GM12878 (cell line): ENCODE results near the gene GPBP1L1. TPM values are rescaled to one million over a fixed set of nuclear protein-coding genes. Genes with fewer than 3 reads are reported as not detected.

ENCODE experiments used
- ATAC-seq: fragments of 200-7000 bp; cut with Tn5 transposase; 3 replicates; pipeline ENCODE4 v1.9.1; 2020; ENCODE audit warnings: mild to moderate bottlenecking, moderate library complexity
- BruUV-seq: library from RNA; stranded (reverse); fragments of 400-500 nt; replicated peaks from 2 replicates; lab custom pipeline; 2021; lab: Mats Ljungman, UMichigan
- CTCF ChIA-PET: fragments of 300-600 bp; sonication (Branson Sonifier 250); formaldehyde crosslinking; extraction: SDS; loops from one replicate; lab custom pipeline; 2021; ENCODE audit warnings: inconsistent platforms; lab: Yijun Ruan, JAX
- POLR2A ChIA-PET: fragments of 350-600 bp; formaldehyde crosslinking; extraction: SDS; loops from one replicate; lab custom pipeline; 2021; ENCODE audit warnings: inconsistent platforms; lab: Charles Lee
- RAD21 ChIA-PET: fragments of 300-600 bp; sonication (Branson Sonifier 250); formaldehyde crosslinking; loops from one replicate; lab custom pipeline; 2023; ENCODE audit warnings: antibody characterized with exemption; ENCODE audit not compliant: unreplicated experiment; lab: Charles Lee
- SMC1A ChIA-PET: fragments of 300-600 bp; sonication (Branson Sonifier 250); formaldehyde crosslinking; loops from one replicate; lab custom pipeline; 2023; ENCODE audit not compliant: unreplicated experiment, uncharacterized antibody; lab: Charles Lee
- DNase-seq: peaks from one replicate; pipeline ENCODE4 v3.0.0-alpha.2; 2011; ENCODE audit warnings: low read depth, low spot score
- FAIRE-seq: peaks from 3 replicates; lab custom pipeline; 2011; peaks lifted over from hg19 to GRCh38; lab: Jason Lieb, UNC
- H2AFZ ChIP-seq: 2 replicates; pipeline ENCODE4 v1.6.0; 2011; ENCODE audit warnings: low read depth, low read length, control low read depth; ENCODE audit not compliant: control insufficient read depth
- H3K27ac ChIP-seq: 2 replicates; pipeline ENCODE4 v1.5.1; 2011; ENCODE audit warnings: control low read depth; ENCODE audit not compliant: control insufficient read depth, insufficient read depth
- H3K27me3 ChIP-seq, 2 experiments: replicated peaks in 1 of 2; 2 replicates each; pipeline versions ENCODE4 v1.6.0 to v1.6.1; 2011; ENCODE audit warnings: low read length in 1 of 2; ENCODE audit not compliant: control insufficient read depth in 2 of 2, insufficient read depth in 2 of 2
- H3K36me3 ChIP-seq, 2 experiments: 2 replicates each; pipeline ENCODE4 v1.5.1; 2011; ENCODE audit warnings: low read length in 1 of 2; ENCODE audit not compliant: control insufficient read depth in 2 of 2, insufficient read depth in 2 of 2
- H3K4me1 ChIP-seq: 2 replicates; pipeline ENCODE4 v1.6.1; 2011; ENCODE audit warnings: mild to moderate bottlenecking, low read length, moderate library complexity, mixed read lengths; ENCODE audit not compliant: control insufficient read depth, insufficient read depth
- H3K4me2 ChIP-seq: 2 replicates; pipeline ENCODE4 v1.6.0; 2011; ENCODE audit warnings: control low read depth; ENCODE audit not compliant: control insufficient read depth, insufficient read depth
- H3K4me3 ChIP-seq: fragments of 200-600 bp; sonication (generic); 2 replicates; pipeline ENCODE4 v1.5.1; 2016
- H3K79me2 ChIP-seq: 2 replicates; pipeline ENCODE4 v1.6.0; 2011; ENCODE audit warnings: low read length; ENCODE audit not compliant: control insufficient read depth, insufficient read depth
- H3K9ac ChIP-seq: 2 replicates; pipeline ENCODE4 v1.8.0; 2011; ENCODE audit warnings: low read length, control low read depth, mixed read lengths; ENCODE audit not compliant: control insufficient read depth, insufficient read depth
- H3K9me3 ChIP-seq: replicated peaks from 3 replicates; pipeline ENCODE4 v1.5.1; 2011; ENCODE audit warnings: mild to moderate bottlenecking, low read length; ENCODE audit not compliant: control insufficient read depth, insufficient read depth
- H4K20me1 ChIP-seq: 2 replicates; pipeline ENCODE4 v1.6.0; 2011; ENCODE audit not compliant: control insufficient read depth, insufficient read depth
- BACH1 ChIP-seq: fragments of 450-650 bp; IDR thresholded peaks from 2 replicates; pipeline ENCODE4 v1.6.1; 2017; ENCODE audit warnings: mild to moderate bottlenecking, borderline replicate concordance
- CREM ChIP-seq: IDR thresholded peaks from 2 replicates; pipeline ENCODE4 v1.6.1; 2014; ENCODE audit warnings: antibody characterized with exemption, low read depth
- GATAD2B ChIP-seq: fragments of 450-650 bp; conservative IDR thresholded peaks from 2 replicates; pipeline ENCODE4 v1.6.1; 2017; ENCODE audit warnings: low read depth, mild to moderate bottlenecking, moderate library complexity
- HCFC1 ChIP-seq: fragments of 150-350 bp; IDR thresholded peaks from 2 replicates; pipeline ENCODE4 v1.6.1; 2014; ENCODE audit warnings: low read length
- NR2C1 ChIP-seq: fragments of 450-650 bp; IDR thresholded peaks from 2 replicates; pipeline ENCODE4 v1.6.1; 2017; ENCODE audit warnings: antibody characterized with exemption, mild to moderate bottlenecking, moderate library complexity
- NR2F1 ChIP-seq: fragments of 450-650 bp; conservative IDR thresholded peaks from 2 replicates; pipeline ENCODE4 v1.6.1; 2017; ENCODE audit warnings: mild to moderate bottlenecking
- POLR2A ChIP-seq: IDR thresholded peaks from 2 replicates; pipeline ENCODE4 v1.6.1; 2011; ENCODE audit warnings: low read depth, mild to moderate bottlenecking, low read length
- RCOR1 ChIP-seq: conservative IDR thresholded peaks from 2 replicates; pipeline ENCODE4 v1.6.1; 2012; ENCODE audit warnings: low read depth, low read length, improper control_type of control experiment
- TCF12 ChIP-seq: IDR thresholded peaks from 2 replicates; pipeline ENCODE4 v1.6.1; 2011; ENCODE audit warnings: low read depth, mild to moderate bottlenecking, low read length
- ZNF274 ChIP-seq: IDR thresholded peaks from one replicate; pipeline ENCODE4 v1.8.0; 2011; ENCODE audit not compliant: insufficient read length, insufficient read depth
- WGBS: methylation state at CpG from one replicate; pipeline ENCODE4 v1.1.6; 2016; ENCODE audit warnings: low lambda C conversion rate; ENCODE audit not compliant: insufficient replicate concordance, insufficient coverage; ENCODE audit errors: missing lambda C conversion rate; 5-methylcytosine and 5-hydroxymethylcytosine counted together
- in situ Hi-C: fragments of 300-500 bp; cut with MboI; formaldehyde crosslinking; loops from 9 replicates; pipeline ENCODE4 v1.14.3; 2018; ENCODE audit warnings: mixed read lengths
- intact Hi-C: fragments of 100-400 bp; cut with micrococcal nuclease; formaldehyde crosslinking; loops from one replicate; pipeline ENCODE4 v1.14.2; 2022; ENCODE audit not compliant: unreplicated experiment
- polyA plus RNA-seq, 11 experiments: library from polyadenylated mRNA; depleted of rRNA in 4 of 11; unstranded in 6 of 11; stranded (reverse) in 5 of 11; fragments of >200 nt; fragmentation: Nextera tagmentation in 4 of 11; fragmentation: Illumina TruSeq in 1 of 11; extraction: Ambion mirVana in 4 of 11; extraction: Trizol in 1 of 11; gene quantifications; 1 replicate in 1 of 11; 2 replicates in 10 of 11; pipeline versions ENCODE4 v1.2.1 to v1.2.3, GENCODE V29; 2011 to 2016; ENCODE audit warnings: inconsistent platforms in 2 of 11, missing spikeins in 2 of 11, low read depth in 1 of 11
- total RNA-seq, 4 experiments: library from RNA; depleted of rRNA in 3 of 4; stranded (reverse); fragments of >200 nt in 3 of 4; fragmentation: Illumina TruSeq in 1 of 4; extraction: Trizol in 1 of 4; gene quantifications; 2 replicates each; pipeline versions ENCODE4 v1.2.1 to v1.2.3, GENCODE V29; 2013 to 2021
- TF ChIP-seq, protein P1 (sequence below): IDR thresholded peaks from 2 replicates; pipeline ENCODE4 v1.6.1; 2012; ENCODE audit warnings: low read depth, low read length, improper control_type of control experiment

GPBP1L1 gene
- total and polyA plus RNA-seq, 10 of the 15 experiments (the other 5 are each of a cell fraction or from before 2014, with no cell fraction given), result 37.3 to 91.6 (median 81.2) TPM

DNA sequence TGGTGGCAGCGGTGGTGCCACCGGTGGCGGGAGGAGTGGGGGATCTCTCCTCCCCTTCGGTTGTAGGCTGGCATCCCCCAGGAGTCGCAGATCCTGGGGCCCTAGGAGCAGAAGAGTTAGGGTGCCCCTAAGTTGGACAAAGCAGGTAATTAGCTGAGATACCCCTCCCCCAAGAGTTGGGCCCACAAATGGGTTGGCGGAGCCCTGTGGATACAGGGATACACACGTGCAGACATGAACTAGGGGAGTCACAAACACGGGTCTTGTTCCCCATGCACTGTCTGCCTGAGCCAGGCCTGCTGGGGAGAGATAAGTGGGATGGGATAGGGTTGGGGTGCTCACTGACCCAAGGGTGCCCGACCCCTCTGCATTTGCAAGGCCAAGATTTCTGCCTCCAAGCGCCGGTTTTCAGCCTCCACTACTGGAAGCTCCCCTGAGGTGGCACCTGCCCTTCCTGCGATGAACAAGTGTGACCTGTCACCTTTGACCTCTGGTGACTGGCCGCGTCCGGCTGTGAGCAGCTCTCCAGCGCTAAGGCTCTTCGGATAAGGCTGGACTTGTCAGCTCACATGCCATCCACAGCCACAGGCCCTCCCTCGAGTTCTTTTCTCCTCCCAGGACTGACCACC, 64.3 kb downstream of the GPBP1L1 start:
- TF ChIP-seq NR2F1, result peak; percentile 32; the same call in 1 of the 2 replicates
- TF ChIP-seq NR2C1, result peak; percentile 12; the same call in 1 of the 2 replicates
- TF ChIP-seq TCF12, result no peak
- TF ChIP-seq, all 136 proteins: peak for 2
- RAD21 ChIA-PET, result no interaction called here
- ATAC-seq (no peak), DNase-seq (no peak), FAIRE-seq (no peak)
- H3K4me1 ChIP-seq, result no peaks in the 10 kb centered on the region
- in situ Hi-C loops (no loop called here), intact Hi-C loops (loop anchor here (10.0 kb wide), 1 partner anchor 263 kb away; no protein-coding TSS in a partner anchor)
- WGBS, result 88% methylated on average over 18 of the region's 18 CpGs
- H3K79me2 ChIP-seq, result no peaks in the 10 kb centered on the region
- H2AFZ ChIP-seq, result no peak overlapping the region
- H3K27ac ChIP-seq, result no peak overlapping the region
- SMC1A ChIA-PET, result no interaction called here
- POLR2A ChIA-PET, result no interaction called here
- no TSS peak for BruUV-seq
- CTCF ChIA-PET, result no interaction called here
- no peaks in the 10 kb centered on the region; the same call in none of the 2 replicates for H4K20me1 ChIP-seq
- H3K9ac ChIP-seq, result no peak overlapping the region
- H3K4me2 ChIP-seq, result no peak overlapping the region
- H3K4me3 ChIP-seq, result no peak overlapping the region
- no peaks in the 10 kb centered on the region for H3K27me3 ChIP-seq
- peaks cover 13 to 22% of the 10 kb centered on the region in 2 experiments for H3K36me3 ChIP-seq
- no peaks in the 10 kb centered on the region for H3K9me3 ChIP-seq

DNA sequence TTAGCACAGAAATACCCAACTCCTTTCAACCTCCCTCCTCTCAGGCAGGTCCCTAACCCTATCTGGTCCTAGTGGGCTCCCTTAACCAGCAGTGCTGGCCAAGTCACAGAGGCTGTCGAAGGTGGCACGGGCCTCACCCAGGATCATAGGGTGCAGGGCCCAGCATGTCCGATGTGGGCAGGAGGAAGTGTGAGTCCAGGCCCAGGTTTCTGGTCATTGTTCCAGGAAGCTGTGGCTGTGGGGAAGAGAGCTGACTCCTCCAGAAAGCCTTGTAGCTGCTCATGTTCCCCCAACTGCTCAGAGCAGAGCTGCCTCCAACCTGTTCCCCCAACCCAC, 64.9 kb downstream of the GPBP1L1 start:
- Histone ChIP-seq H3K36me3 (peaks cover 14 to 27% of the 10 kb centered on the region in 2 experiments), H3K27ac (no peak overlapping the region), H3K4me2 (no peak overlapping the region), H3K79me2 (no peaks in the 10 kb centered on the region), H2AFZ (no peak overlapping the region), H3K9ac (no peak overlapping the region), H4K20me1 (no peaks in the 10 kb centered on the region; the same call in none of the 2 replicates), H3K27me3 (no peaks in the 10 kb centered on the region), H3K4me1 (no peaks in the 10 kb centered on the region), H3K4me3 (no peak overlapping the region), H3K9me3 (no peaks in the 10 kb centered on the region)
- BruUV-seq, result no TSS peak
- RAD21 ChIA-PET, result no interaction called here
- POLR2A ChIA-PET, result no interaction called here
- intact Hi-C loops, result loop anchor here (10.0 kb wide), 1 partner anchor 263 kb away; no protein-coding TSS in a partner anchor
- no peak for DNase-seq
- SMC1A ChIA-PET, result no interaction called here
- in situ Hi-C loops, result no loop called here
- 96% methylated on average over 3 of the region's 3 CpGs for WGBS
- CTCF ChIA-PET, result no interaction called here
- FAIRE-seq, result no peak
- peak; percentile 13; the same call in 2 of the 3 replicates for ATAC-seq
- no peak for TF ChIP-seq ZNF274
- no peak for TF ChIP-seq BACH1
- TF ChIP-seq, protein P1, sequence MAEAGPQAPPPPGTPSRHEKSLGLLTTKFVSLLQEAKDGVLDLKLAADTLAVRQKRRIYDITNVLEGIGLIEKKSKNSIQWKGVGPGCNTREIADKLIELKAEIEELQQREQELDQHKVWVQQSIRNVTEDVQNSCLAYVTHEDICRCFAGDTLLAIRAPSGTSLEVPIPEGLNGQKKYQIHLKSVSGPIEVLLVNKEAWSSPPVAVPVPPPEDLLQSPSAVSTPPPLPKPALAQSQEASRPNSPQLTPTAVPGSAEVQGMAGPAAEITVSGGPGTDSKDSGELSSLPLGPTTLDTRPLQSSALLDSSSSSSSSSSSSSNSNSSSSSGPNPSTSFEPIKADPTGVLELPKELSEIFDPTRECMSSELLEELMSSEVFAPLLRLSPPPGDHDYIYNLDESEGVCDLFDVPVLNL, result no peak
- no peak for TF ChIP-seq CREM
- no peak for TF ChIP-seq RCOR1
- TF ChIP-seq HCFC1, result no peak
- peak; percentile 9; the same call in 1 of the 2 replicates for TF ChIP-seq POLR2A
- no peak for TF ChIP-seq GATAD2B
